SH-SY5Y (cell line): ENCODE measurements around the gene UBAP2.

Experiments used
- GATA2 ChIP-seq: IDR thresholded peaks from 2 replicates; pipeline ENCODE4 v1.6.1; 2011; ENCODE audit warnings: mild to moderate bottlenecking, low read depth, low read length
- GATA3 ChIP-seq: IDR thresholded peaks from 2 replicates; pipeline ENCODE4 v1.6.1; 2011; ENCODE audit warnings: low read depth, mild to moderate bottlenecking, low read length, moderate library complexity

GRCh38 chr9:34065541-34065940 lies 16.9 kb upstream of the UBAP2 start:
- TF ChIP-seq GATA3 (no peak), GATA2 (no peak)
